GM12878 (cell line): ENCODE measurements around the gene CDPF1. TPM values are rescaled to one million over a fixed set of nuclear protein-coding genes. Genes with fewer than 3 reads are reported as not detected.

ENCODE experiments used
- ATAC-seq: fragments of 200-7000 bp; cut with Tn5 transposase; 3 replicates; pipeline ENCODE4 v1.9.1; 2020; ENCODE audit warnings: mild to moderate bottlenecking, moderate library complexity
- BruUV-seq: library from RNA; stranded (reverse); fragments of 400-500 nt; replicated peaks from 2 replicates; lab custom pipeline; 2021; lab: Mats Ljungman, UMichigan
- CTCF ChIA-PET: fragments of 300-600 bp; sonication (Branson Sonifier 250); formaldehyde crosslinking; extraction: SDS; loops from one replicate; lab custom pipeline; 2021; ENCODE audit warnings: inconsistent platforms; lab: Yijun Ruan, JAX
- POLR2A ChIA-PET: fragments of 350-600 bp; formaldehyde crosslinking; extraction: SDS; loops from one replicate; lab custom pipeline; 2021; ENCODE audit warnings: inconsistent platforms; lab: Charles Lee
- RAD21 ChIA-PET: fragments of 300-600 bp; sonication (Branson Sonifier 250); formaldehyde crosslinking; loops from one replicate; lab custom pipeline; 2023; ENCODE audit warnings: antibody characterized with exemption; ENCODE audit not compliant: unreplicated experiment; lab: Charles Lee
- SMC1A ChIA-PET: fragments of 300-600 bp; sonication (Branson Sonifier 250); formaldehyde crosslinking; loops from one replicate; lab custom pipeline; 2023; ENCODE audit not compliant: unreplicated experiment, uncharacterized antibody; lab: Charles Lee
- DNase-seq: peaks from one replicate; pipeline ENCODE4 v3.0.0-alpha.2; 2011; ENCODE audit warnings: low read depth, low spot score
- FAIRE-seq: peaks from 3 replicates; lab custom pipeline; 2011; peaks lifted over from hg19 to GRCh38; lab: Jason Lieb, UNC
- H2AFZ ChIP-seq: 2 replicates; pipeline ENCODE4 v1.6.0; 2011; ENCODE audit warnings: low read depth, low read length, control low read depth; ENCODE audit not compliant: control insufficient read depth
- H3K27ac ChIP-seq: 2 replicates; pipeline ENCODE4 v1.5.1; 2011; ENCODE audit warnings: control low read depth; ENCODE audit not compliant: control insufficient read depth, insufficient read depth
- H3K27me3 ChIP-seq, 2 experiments: replicated peaks in 1 of 2; 2 replicates each; pipeline versions ENCODE4 v1.6.0 to v1.6.1; 2011; ENCODE audit warnings: low read length in 1 of 2; ENCODE audit not compliant: control insufficient read depth in 2 of 2, insufficient read depth in 2 of 2
- H3K36me3 ChIP-seq, 2 experiments: 2 replicates each; pipeline ENCODE4 v1.5.1; 2011; ENCODE audit warnings: low read length in 1 of 2; ENCODE audit not compliant: control insufficient read depth in 2 of 2, insufficient read depth in 2 of 2
- H3K4me1 ChIP-seq: 2 replicates; pipeline ENCODE4 v1.6.1; 2011; ENCODE audit warnings: mild to moderate bottlenecking, low read length, moderate library complexity, mixed read lengths; ENCODE audit not compliant: control insufficient read depth, insufficient read depth
- H3K4me2 ChIP-seq: 2 replicates; pipeline ENCODE4 v1.6.0; 2011; ENCODE audit warnings: control low read depth; ENCODE audit not compliant: control insufficient read depth, insufficient read depth
- H3K4me3 ChIP-seq: fragments of 200-600 bp; sonication (generic); 2 replicates; pipeline ENCODE4 v1.5.1; 2016
- H3K79me2 ChIP-seq: 2 replicates; pipeline ENCODE4 v1.6.0; 2011; ENCODE audit warnings: low read length; ENCODE audit not compliant: control insufficient read depth, insufficient read depth
- H3K9ac ChIP-seq: 2 replicates; pipeline ENCODE4 v1.8.0; 2011; ENCODE audit warnings: low read length, control low read depth, mixed read lengths; ENCODE audit not compliant: control insufficient read depth, insufficient read depth
- H3K9me3 ChIP-seq: replicated peaks from 3 replicates; pipeline ENCODE4 v1.5.1; 2011; ENCODE audit warnings: mild to moderate bottlenecking, low read length; ENCODE audit not compliant: control insufficient read depth, insufficient read depth
- H4K20me1 ChIP-seq: 2 replicates; pipeline ENCODE4 v1.6.0; 2011; ENCODE audit not compliant: control insufficient read depth, insufficient read depth
- CBX5 ChIP-seq: sonication (generic); IDR thresholded peaks from 2 replicates; pipeline ENCODE4 v1.6.1; 2016; ENCODE audit warnings: low read depth, moderate library complexity, mild to moderate bottlenecking, inconsistent platforms
- POLR2AphosphoS5 ChIP-seq: IDR thresholded peaks from 2 replicates; pipeline ENCODE4 v1.6.1; 2011; ENCODE audit warnings: mild to moderate bottlenecking, low read length, inconsistent platforms
- SUPT20H ChIP-seq: IDR thresholded peaks from 2 replicates; pipeline ENCODE4 v1.6.1; 2011; ENCODE audit warnings: low read depth, mild to moderate bottlenecking, low read length, moderate library complexity, borderline replicate concordance; ENCODE audit not compliant: control insufficient read depth
- WGBS: methylation state at CpG from one replicate; pipeline ENCODE4 v1.1.6; 2016; ENCODE audit warnings: low lambda C conversion rate; ENCODE audit not compliant: insufficient replicate concordance, insufficient coverage; ENCODE audit errors: missing lambda C conversion rate; 5-methylcytosine and 5-hydroxymethylcytosine counted together
- in situ Hi-C: fragments of 300-500 bp; cut with MboI; formaldehyde crosslinking; loops from 9 replicates; pipeline ENCODE4 v1.14.3; 2018; ENCODE audit warnings: mixed read lengths
- intact Hi-C: fragments of 100-400 bp; cut with micrococcal nuclease; formaldehyde crosslinking; loops from one replicate; pipeline ENCODE4 v1.14.2; 2022; ENCODE audit not compliant: unreplicated experiment
- polyA plus RNA-seq, 11 experiments: library from polyadenylated mRNA; depleted of rRNA in 4 of 11; unstranded in 6 of 11; stranded (reverse) in 5 of 11; fragments of >200 nt; fragmentation: Nextera tagmentation in 4 of 11; fragmentation: Illumina TruSeq in 1 of 11; extraction: Ambion mirVana in 4 of 11; extraction: Trizol in 1 of 11; gene quantifications; 1 replicate in 1 of 11; 2 replicates in 10 of 11; pipeline versions ENCODE4 v1.2.1 to v1.2.3, GENCODE V29; 2011 to 2016; ENCODE audit warnings: inconsistent platforms in 2 of 11, missing spikeins in 2 of 11, low read depth in 1 of 11
- total RNA-seq, 4 experiments: library from RNA; depleted of rRNA in 3 of 4; stranded (reverse); fragments of >200 nt in 3 of 4; fragmentation: Illumina TruSeq in 1 of 4; extraction: Trizol in 1 of 4; gene quantifications; 2 replicates each; pipeline versions ENCODE4 v1.2.1 to v1.2.3, GENCODE V29; 2013 to 2021

The CDPF1 gene
- total and polyA plus RNA-seq, 10 of the 15 experiments (the other 5 are each of a cell fraction or from before 2014, with no cell fraction given), result 1.0 to 22.4 (median 7.9) TPM

GRCh38 chr22:46287873-46288751, 38.0 kb upstream of the CDPF1 start (continued):
- TF ChIP-seq CBX5, result no peak

- RAD21 ChIA-PET, result interaction anchor here (0.9 kb wide), 1 partner anchor 9 kb away, joined by 3 read pairs; no protein-coding TSS in a partner anchor
- peak; percentile 44 for FAIRE-seq
- Histone ChIP-seq H3K9me3 (no peaks in the 10 kb centered on the region; the same call in 2 of the 3 replicates), H3K4me1 (peaks cover 18% of the 10 kb centered on the region), H3K79me2 (peaks cover 17% of the 10 kb centered on the region), H3K27me3 (no peaks in the 10 kb centered on the region), H3K27ac (peak overlapping the region; percentile 86), H3K36me3 (peaks cover 8 to 13% of the 10 kb centered on the region in 2 experiments; a peak in 3 of 4 replicates), H2AFZ (no peak overlapping the region), H3K4me2 (peak overlapping the region; percentile 99), H3K4me3 (peak overlapping the region; percentile 85), H4K20me1 (no peaks in the 10 kb centered on the region), H3K9ac (peak overlapping the region; percentile 94)
- ATAC-seq, result peak; percentile 36
- TF ChIP-seq SUPT20H (no peak), POLR2AphosphoS5 (0 out of 2 replicates have a peak, but pooled peaks have one; percentile 26)
- in situ Hi-C loops, result no loop called here
- 65% methylated on average over 15 of the region's 15 CpGs for WGBS
- CTCF ChIA-PET, result interaction anchor here (1.7 kb wide), 1 partner anchor 9 kb away, joined by 3 read pairs; the partner anchor contains the start of gene GTSE1
- SMC1A ChIA-PET, result interaction anchor here (1.5 kb wide), 1 partner anchor 129 kb away, joined by 6 read pairs; no protein-coding TSS in a partner anchor
- intact Hi-C loops, result no loop called here
- no peak for DNase-seq
- no TSS peak for BruUV-seq
- POLR2A ChIA-PET, result interaction anchor here (0.6 to 0.7 kb wide), 2 partner anchors 47 to 100 kb away, joined by 3 read pairs; no protein-coding TSS in a partner anchor
These were observed 37.1 kb upstream of the CDPF1 start for GRCh38 chr22:46286941-46287872.
